ENCODE data around the gene TTC23.

TTC23 gene

GRCh38 chr15:99163271-99164062 is 85.9 kb downstream of the TTC23 start:
- DNase-seq: no peak

- no peak for DNase-seq
Observed at GRCh38 chr15:99158626-99159412, 90.6 kb downstream of the TTC23 start.

- no peak for DNase-seq
Observed at GRCh38 chr15:99157456-99157855, 91.9 kb downstream of the TTC23 start.

- DNase-seq: no peak
Observed at GRCh38 chr15:99155961-99156443, 93.4 kb downstream of the TTC23 start.

GRCh38 chr15:99154271-99154670 is 95.1 kb downstream of the TTC23 start:
- no peak for DNase-seq

- DNase-seq: no peak
Observed at GRCh38 chr15:99153026-99153535, 96.3 kb downstream of the TTC23 start.

GRCh38 chr15:99151156-99151555 is 98.2 kb downstream of the TTC23 start:
- DNase-seq: no peak

- no peak for DNase-seq
Observed at GRCh38 chr15:99149366-99149765, 100.0 kb downstream of the TTC23 start.

GRCh38 chr15:99148851-99149276 is 100.5 kb downstream of the TTC23 start:
- DNase-seq: no peak

- DNase-seq: no peak
Observed at GRCh38 chr15:99146661-99147060, 102.7 kb downstream of the TTC23 start.

GRCh38 chr15:99145778-99146177 is 103.6 kb downstream of the TTC23 start:
- DNase-seq: no peak

GRCh38 chr15:99145005-99145404 is 104.4 kb downstream of the TTC23 start:
- no peak for DNase-seq

- no peak for DNase-seq
Observed at GRCh38 chr15:99143655-99144610, 105.4 kb downstream of the TTC23 start.

- no peak for DNase-seq
Observed at GRCh38 chr15:99143242-99143641, 106.1 kb downstream of the TTC23 start.

- DNase-seq: no peak
Observed at GRCh38 chr15:99142562-99142961, 106.8 kb downstream of the TTC23 start.

GRCh38 chr15:99141943-99142342 is 107.4 kb downstream of the TTC23 start:
- DNase-seq: no peak

GRCh38 chr15:99140590-99140989 is 108.8 kb downstream of the TTC23 start:
- DNase-seq: no peak

GRCh38 chr15:99139276-99139675 is 110.1 kb downstream of the TTC23 start:
- DNase-seq: no peak

- DNase-seq: no peak
Observed at GRCh38 chr15:99138491-99138982, 110.8 kb downstream of the TTC23 start.

- DNase-seq: no peak
Observed at GRCh38 chr15:99137877-99138276, 111.5 kb downstream of the TTC23 start.

GRCh38 chr15:99137111-99137546 is 112.3 kb downstream of the TTC23 start:
- DNase-seq: no peak

- no peak for DNase-seq
Observed at GRCh38 chr15:99135194-99135593, 114.2 kb downstream of the TTC23 start.
